Stimulated activated naive CD4-positive, alpha-beta T cell (primary cell): ENCODE data around the gene PMVK.
A peak's percentile ranks its signal among the peaks of the same experiment; 100 is the strongest.

Source experiments
- DNase-seq, 6 experiments: peaks; one replicate each; lab custom pipeline; 2025; lab: John Stamatoyannopoulos, UW

Gene PMVK

GRCh38 chr1:154951901-154952657 lies 15.6 kb upstream of the PMVK start:
- DNase-seq: peak; percentile 62 to 74 (median 67)

- DNase-seq: no peak
Measured at GRCh38 chr1:154948079-154948478, 11.6 kb upstream of the PMVK start.

GRCh38 chr1:154945962-154946850 lies 9.7 kb upstream of the PMVK start:
- DNase-seq: no peak

- no peak for DNase-seq
Measured at GRCh38 chr1:154945160-154945961, 8.8 kb upstream of the PMVK start.

GRCh38 chr1:154944401-154945159 lies 8.1 kb upstream of the PMVK start:
- no peak for DNase-seq

- DNase-seq: peak in 4 of 6 experiments; percentile 20 to 30 (median 24)
Measured at GRCh38 chr1:154943649-154944400, 7.3 kb upstream of the PMVK start.

- DNase-seq: no peak
Measured at GRCh38 chr1:154941333-154942013, 5.0 kb upstream of the PMVK start.

- DNase-seq: no peak
Measured at GRCh38 chr1:154940651-154941194, 4.2 kb upstream of the PMVK start.

GRCh38 chr1:154940213-154940560 lies 3.7 kb upstream of the PMVK start:
- no peak for DNase-seq

- DNase-seq: no peak
Measured at GRCh38 chr1:154938604-154939399, 2.3 kb upstream of the PMVK start.

- no peak for DNase-seq
Measured at GRCh38 chr1:154937988-154938386, 1.5 kb upstream of the PMVK start.

GRCh38 chr1:154937085-154937987 lies 817 bp upstream of the PMVK start:
- DNase-seq: peak; percentile 91 to 100 (median 98)

- no peak for DNase-seq
Measured at GRCh38 chr1:154935749-154936554, 567 bp downstream of the PMVK start.

GRCh38 chr1:154934358-154934948 lies 2.1 kb downstream of the PMVK start:
- DNase-seq: no peak

- DNase-seq: no peak
Measured at GRCh38 chr1:154931940-154932487, 4.5 kb downstream of the PMVK start.

- no peak for DNase-seq
Measured at GRCh38 chr1:154926201-154926600, 10.3 kb downstream of the PMVK start.
